ENCODE data around the gene TNRC18. TPM values are rescaled to one million over a fixed set of nuclear protein-coding genes. Genes with fewer than 3 reads are reported as not detected.
A peak's percentile ranks its signal among the peaks of the same experiment; 100 is the strongest.

TNRC18 gene
- total and polyA plus RNA-seq, 4 experiments from 2014 or later = 0.11 to 48.9 (median 24.5) TPM

- intact Hi-C loops (cut with micrococcal nuclease) = no loop called here
- peaks cover 0 to 5% (median 0%) of the 10 kb centered on the region in 4 donors for H3K4me1 Mint-ChIP-seq
- ChIA-PET CTCF (ENCODE audit: partially characterized antibody) (no interaction called here), POLR2A (ENCODE audit: partially characterized antibody) (no interaction called here)
- Histone ChIP-seq H3K27me3 (ENCODE audit: insufficient read depth, low read length) (peaks cover 3% of the 10 kb centered on the region), H3K4me1 (ENCODE audit: insufficient read depth, low read length) (no peaks in the 10 kb centered on the region), H3K27ac (ENCODE audit: low read depth, low read length) (no peak overlapping the region), H3K36me3 (ENCODE audit: insufficient read depth, low read length) (no peaks in the 10 kb centered on the region), H3K4me3 (ENCODE audit: low read length in 2 of 2) (no peak overlapping the region), H3K9me3 (ENCODE audit: control insufficient read depth in 1 of 2, low read length in 2 of 2) (no peaks in the 10 kb centered on the region)
- peaks cover 11 to 24% of the 10 kb centered on the region in 2 donors for H3K27me3 Mint-ChIP-seq
- H3K4me3 Mint-ChIP-seq = no peak overlapping the region
- no peak for DNase-seq
- peaks cover 0 to 10% (median 2%) of the 10 kb centered on the region in 8 donors for H3K9me3 Mint-ChIP-seq
- H3K27ac Mint-ChIP-seq = no peak overlapping the region
- peaks cover 12 to 23% of the 10 kb centered on the region in 2 donors for H3K36me3 Mint-ChIP-seq
Measured at GRCh38 chr7:5435291-5436002, 11.8 kb upstream of the TNRC18 start.

- ChIA-PET CTCF (ENCODE audit: partially characterized antibody) (no interaction called here), POLR2A (ENCODE audit: partially characterized antibody) (no interaction called here)
- no peak overlapping the region for H3K27ac Mint-ChIP-seq
Measured at GRCh38 chr7:5433181-5433580, 9.5 kb upstream of the TNRC18 start.

GRCh38 chr7:5432691-5433090 lies 9.1 kb upstream of the TNRC18 start:
- Mint-ChIP-seq H3K36me3 (peaks cover 12 to 20% of the 10 kb centered on the region in 2 donors), H3K9me3 (peaks cover 0 to 10% (median 2%) of the 10 kb centered on the region in 8 donors), H3K4me3 (no peak overlapping the region), H3K27me3 (peaks cover 26 to 34% of the 10 kb centered on the region in 2 donors), H3K27ac (no peak overlapping the region), H3K4me1 (peaks cover 4 to 20% (median 5%) of the 10 kb centered on the region in 4 donors)
- intact Hi-C loops (cut with micrococcal nuclease) = no loop called here
- H3K36me3 ChIP-seq (ENCODE audit: insufficient read depth, low read length) = no peaks in the 10 kb centered on the region
- H3K9me3 ChIP-seq (ENCODE audit: control insufficient read depth in 1 of 2, low read length in 2 of 2) = no peaks in the 10 kb centered on the region
- H3K27me3 ChIP-seq (ENCODE audit: insufficient read depth, low read length) = peaks cover 27% of the 10 kb centered on the region
- POLR2A ChIA-PET (ENCODE audit: partially characterized antibody) = no interaction called here
- H3K27ac ChIP-seq (ENCODE audit: low read depth, low read length) = no peak overlapping the region
- H3K4me3 ChIP-seq (ENCODE audit: low read length in 2 of 2) = no peak overlapping the region
- CTCF ChIA-PET (ENCODE audit: partially characterized antibody) = no interaction called here
- peaks cover 25% of the 10 kb centered on the region for H3K4me1 ChIP-seq (ENCODE audit: insufficient read depth, low read length)
- peak in 1 of 5 donors; percentile 12 for DNase-seq

More at GRCh38 chr7:5433181-5433580, 9.5 kb upstream of the TNRC18 start:
- Mint-ChIP-seq H3K9me3 (peaks cover 0 to 10% (median 2%) of the 10 kb centered on the region in 8 donors), H3K4me3 (no peak overlapping the region), H3K4me1 (peaks cover 4 to 20% (median 5%) of the 10 kb centered on the region in 4 donors), H3K36me3 (peaks cover 12 to 22% of the 10 kb centered on the region in 2 donors), H3K27me3 (peaks cover 26 to 34% of the 10 kb centered on the region in 2 donors)
- intact Hi-C loops (cut with micrococcal nuclease) = no loop called here
- DNase-seq = peak in 1 of 5 donors; percentile 15
- Histone ChIP-seq H3K9me3 (ENCODE audit: control insufficient read depth in 1 of 2, low read length in 2 of 2) (no peaks in the 10 kb centered on the region), H3K27ac (ENCODE audit: low read depth, low read length) (no peak overlapping the region), H3K27me3 (ENCODE audit: insufficient read depth, low read length) (peaks cover 25% of the 10 kb centered on the region), H3K4me3 (ENCODE audit: low read length in 2 of 2) (no peak overlapping the region), H3K36me3 (ENCODE audit: insufficient read depth, low read length) (no peaks in the 10 kb centered on the region), H3K4me1 (ENCODE audit: insufficient read depth, low read length) (peaks cover 20% of the 10 kb centered on the region)

GRCh38 chr7:5431560-5432015 lies 8.0 kb upstream of the TNRC18 start:
- H3K9me3 Mint-ChIP-seq = peaks cover 0 to 10% (median 2%) of the 10 kb centered on the region in 8 donors
- peaks cover 7 to 30% (median 11%) of the 10 kb centered on the region in 4 donors for H3K4me1 Mint-ChIP-seq
- ChIA-PET CTCF (ENCODE audit: partially characterized antibody) (interaction anchor here (0.7 to 0.8 kb wide), 2 partner anchors 14 to 35 kb away, joined by 3 to 4 read pairs; no protein-coding TSS in a partner anchor), POLR2A (ENCODE audit: partially characterized antibody) (interaction anchor here (0.6 kb wide), 1 partner anchor 35 kb away, joined by 3 read pairs; no protein-coding TSS in a partner anchor)
- H3K27me3 Mint-ChIP-seq = peaks cover 27 to 37% of the 10 kb centered on the region in 2 donors
- no peak overlapping the region for H3K4me3 Mint-ChIP-seq
- Histone ChIP-seq H3K27ac (ENCODE audit: low read depth, low read length) (no peak overlapping the region), H3K36me3 (ENCODE audit: insufficient read depth, low read length) (no peaks in the 10 kb centered on the region), H3K27me3 (ENCODE audit: insufficient read depth, low read length) (peaks cover 27% of the 10 kb centered on the region), H3K4me3 (ENCODE audit: low read length in 2 of 2) (no peak overlapping the region), H3K4me1 (ENCODE audit: insufficient read depth, low read length) (peaks cover 32% of the 10 kb centered on the region), H3K9me3 (ENCODE audit: control insufficient read depth in 1 of 2, low read length in 2 of 2) (no peaks in the 10 kb centered on the region)
- peaks cover 2 to 12% of the 10 kb centered on the region in 2 donors for H3K36me3 Mint-ChIP-seq
- intact Hi-C loops (cut with micrococcal nuclease) = no loop called here
- H3K27ac Mint-ChIP-seq = peak overlapping the region in 2 of 7 donors; percentile 19 to 22
- DNase-seq = peak in 1 of 5 donors; percentile 13

GRCh38 chr7:5430612-5430947 lies 6.9 kb upstream of the TNRC18 start:
- H3K9me3 ChIP-seq (ENCODE audit: control insufficient read depth in 1 of 2, low read length in 2 of 2) = no peaks in the 10 kb centered on the region
- H3K4me1 ChIP-seq (ENCODE audit: insufficient read depth, low read length) = peaks cover 42% of the 10 kb centered on the region
- H3K4me3 ChIP-seq (ENCODE audit: low read length in 2 of 2) = no peak overlapping the region
- no peak overlapping the region for H3K27ac ChIP-seq (ENCODE audit: low read depth, low read length)
- no peaks in the 10 kb centered on the region for H3K36me3 ChIP-seq (ENCODE audit: insufficient read depth, low read length)
- H3K4me1 Mint-ChIP-seq = peaks cover 10 to 38% (median 17%) of the 10 kb centered on the region in 4 donors
- CTCF ChIA-PET (ENCODE audit: partially characterized antibody) = no interaction called here
- H3K9me3 Mint-ChIP-seq = peaks cover 0 to 10% (median 2%) of the 10 kb centered on the region in 8 donors
- DNase-seq = peak in 1 of 5 donors; percentile 25
- H3K27me3 ChIP-seq (ENCODE audit: insufficient read depth, low read length) = peaks cover 32% of the 10 kb centered on the region
- no peak overlapping the region for H3K4me3 Mint-ChIP-seq
- intact Hi-C loops (cut with micrococcal nuclease) = no loop called here
- POLR2A ChIA-PET (ENCODE audit: partially characterized antibody) = no interaction called here
- peaks cover 0 to 10% of the 10 kb centered on the region in 2 donors for H3K36me3 Mint-ChIP-seq
- H3K27me3 Mint-ChIP-seq = peaks cover 34 to 36% of the 10 kb centered on the region in 2 donors
- peak overlapping the region in 2 of 7 donors; percentile 4 to 78 for H3K27ac Mint-ChIP-seq

- peaks cover 38% of the 10 kb centered on the region for H3K27me3 ChIP-seq (ENCODE audit: insufficient read depth, low read length)
- H3K27me3 Mint-ChIP-seq = peaks cover 37 to 38% of the 10 kb centered on the region in 2 donors
- CTCF ChIA-PET (ENCODE audit: partially characterized antibody) = no interaction called here
- peaks cover 0 to 10% (median 2%) of the 10 kb centered on the region in 8 donors for H3K9me3 Mint-ChIP-seq
- DNase-seq = peak in 1 of 5 donors; percentile 35
- intact Hi-C loops (cut with micrococcal nuclease) = no loop called here
- H3K4me1 ChIP-seq (ENCODE audit: insufficient read depth, low read length) = peaks cover 48% of the 10 kb centered on the region
- no peak overlapping the region for H3K4me3 ChIP-seq (ENCODE audit: low read length in 2 of 2)
- H3K36me3 Mint-ChIP-seq = peaks cover 0 to 10% of the 10 kb centered on the region in 2 donors
- peak overlapping the region in 6 of 8 donors; percentile 2 to 71 (median 46) for H3K4me3 Mint-ChIP-seq
- peak overlapping the region in 2 of 7 donors; percentile 29 to 78 for H3K27ac Mint-ChIP-seq
- POLR2A ChIA-PET (ENCODE audit: partially characterized antibody) = interaction anchor here (1.3 kb wide), 1 partner anchor 13 kb away, joined by 4 read pairs; no protein-coding TSS in a partner anchor
- peaks cover 10 to 41% (median 19%) of the 10 kb centered on the region in 4 donors for H3K4me1 Mint-ChIP-seq
- no peaks in the 10 kb centered on the region for H3K9me3 ChIP-seq (ENCODE audit: control insufficient read depth in 1 of 2, low read length in 2 of 2)
- H3K36me3 ChIP-seq (ENCODE audit: insufficient read depth, low read length) = no peaks in the 10 kb centered on the region
- H3K27ac ChIP-seq (ENCODE audit: low read depth, low read length) = no peak overlapping the region
Measured at GRCh38 chr7:5429857-5430611, 6.4 kb upstream of the TNRC18 start.

Data from CD4-positive, alpha-beta memory T cell (primary cell).